Measurements from ENCODE around the gene MYO1A.

- TF ChIP-seq CTCF (IDR thresholded peaks at IDR 0.05) (no peak), POLR2A (IDR thresholded peaks at IDR 0.05) (no peak)
These were observed 46.5 kb downstream of the MYO1A start for GRCh38 chr12:57003395-57003794.
